BLaER1 treated with 17β-estradiol and CSF1 and Interleukin-3, amounts not matched to agents 10 nM and 100 nM (cell line): ENCODE data around the gene STPG3.

Source experiments
- H3K27ac ChIP-seq, 11 experiments: shearing (Covaris generic); formaldehyde crosslinking; 2 replicates each; pipeline ENCODE4 v1.8.1; 2022
- H3K27me3 ChIP-seq, 11 experiments: shearing (Covaris generic); formaldehyde crosslinking; 2 replicates each; pipeline ENCODE4 v1.8.1; 2022
- H3K36me3 ChIP-seq, 11 experiments: shearing (Covaris generic); formaldehyde crosslinking; 2 replicates each; pipeline ENCODE4 v1.8.1; 2022
- H3K4me1 ChIP-seq, 10 experiments: shearing (Covaris generic); formaldehyde crosslinking; 2 replicates each; pipeline ENCODE4 v1.8.1; 2022
- H3K4me2 ChIP-seq, 11 experiments: shearing (Covaris generic); formaldehyde crosslinking; 2 replicates each; pipeline ENCODE4 v1.8.1; 2022
- H3K4me3 ChIP-seq, 10 experiments: shearing (Covaris generic); formaldehyde crosslinking; 2 replicates each; pipeline ENCODE4 v1.8.1; 2022
- H3K9ac ChIP-seq, 11 experiments: shearing (Covaris generic); formaldehyde crosslinking; 2 replicates each; pipeline ENCODE4 v1.8.1; 2022
- H3K9me3 ChIP-seq, 11 experiments: shearing (Covaris generic); formaldehyde crosslinking; replicated peaks in 1 of 11; 2 replicates each; pipeline ENCODE4 v1.8.1; 2022
- H4K20me1 ChIP-seq, 11 experiments: shearing (Covaris generic); formaldehyde crosslinking; 2 replicates each; pipeline ENCODE4 v1.8.1; 2022
- Cebpa-rat ChIP-seq, 11 experiments: shearing (Covaris generic); IDR thresholded peaks; 2 replicates each; pipeline ENCODE4 v1.8.1; 2022

Gene STPG3

GRCh38 chr9:137223078-137223970 lies 27.8 kb upstream of the STPG3 start:
- Histone ChIP-seq H3K27me3 (no peaks in the 10 kb centered on the region), H3K9ac (peak overlapping the region; percentile 85 to 94 (median 91)), H3K4me2 (peak overlapping the region; percentile 99 to 100 (median 100)), H3K9me3 (no peaks in the 10 kb centered on the region), H3K4me3 (peak overlapping the region; percentile 70 to 87 (median 76)), H3K36me3 (peaks cover 0 to 12% (median 4%) of the 10 kb centered on the region in 11 experiments; a peak in 6 of 22 replicates), H3K27ac (peak overlapping the region; percentile 73 to 91 (median 87)), H3K4me1 (peaks cover 30 to 73% (median 49%) of the 10 kb centered on the region in 10 experiments), H4K20me1 (peaks cover 0 to 18% (median 4%) of the 10 kb centered on the region in 11 experiments; a peak in 6 of 22 replicates)
- TF ChIP-seq Cebpa-rat (IDR thresholded peaks at IDR 0.05) = no peak

GRCh38 chr9:137224830-137225694 lies 26.0 kb upstream of the STPG3 start, which contains the start of gene CYSRT1:
TSS of gene CYSRT1 (plus strand) at chr9:137225174. CDS start at chr9:137225622, 448 bp downstream.
- Histone ChIP-seq H3K36me3 (peaks cover 0 to 4% (median 0%) of the 10 kb centered on the region in 11 experiments; a peak in 1 of 22 replicates), H3K9ac (peak within 1 kb of the TSS; percentile 85 to 94 (median 91)), H3K4me2 (peak within 1 kb of the TSS; percentile 93 to 99 (median 97)), H3K4me1 (peaks cover 38 to 72% (median 62%) of the 10 kb centered on the region in 10 experiments), H3K27me3 (no peaks in the 10 kb centered on the region), H3K4me3 (peak within 1 kb of the TSS; percentile 67 to 87 (median 74)), H3K27ac (peak within 1 kb of the TSS; percentile 73 to 91 (median 87); a peak in 21 of 22 replicates), H4K20me1 (peaks cover 0 to 3% (median 0%) of the 10 kb centered on the region in 11 experiments; a peak in 3 of 22 replicates), H3K9me3 (no peaks in the 10 kb centered on the region)
- no peak for TF ChIP-seq Cebpa-rat (IDR thresholded peaks at IDR 0.05)

- peak overlapping the region in 1 of 11 experiments; percentile 91; a peak in 1 of 22 replicates for H3K27ac ChIP-seq
- no peaks in the 10 kb centered on the region for H3K36me3 ChIP-seq
- peak overlapping the region in 8 of 11 experiments; percentile 93 to 98 (median 96); a peak in 11 of 22 replicates for H3K4me2 ChIP-seq
- H3K4me3 ChIP-seq = no peak overlapping the region
- H4K20me1 ChIP-seq = no peaks in the 10 kb centered on the region; a peak in 1 of 22 replicates
- H3K27me3 ChIP-seq = no peaks in the 10 kb centered on the region
- no peak for TF ChIP-seq Cebpa-rat (IDR thresholded peaks at IDR 0.05)
- H3K4me1 ChIP-seq = peaks cover 41 to 75% (median 68%) of the 10 kb centered on the region in 10 experiments
- H3K9ac ChIP-seq = peak overlapping the region in 5 of 11 experiments; percentile 13 to 89 (median 44); a peak in 7 of 22 replicates
- H3K9me3 ChIP-seq = no peaks in the 10 kb centered on the region
Measured at GRCh38 chr9:137225699-137226331, 25.3 kb upstream of the STPG3 start.

GRCh38 chr9:137226338-137227053 lies 24.6 kb upstream of the STPG3 start:
- H3K27me3 ChIP-seq = no peaks in the 10 kb centered on the region
- peaks cover 39 to 78% (median 68%) of the 10 kb centered on the region in 10 experiments for H3K4me1 ChIP-seq
- peak overlapping the region in 1 of 11 experiments; percentile 9; a peak in 1 of 22 replicates for H3K27ac ChIP-seq
- no peaks in the 10 kb centered on the region; a peak in 1 of 22 replicates for H4K20me1 ChIP-seq
- peak overlapping the region in 1 of 11 experiments; percentile 35; a peak in 6 of 22 replicates for H3K4me2 ChIP-seq
- H3K9me3 ChIP-seq = no peaks in the 10 kb centered on the region
- peak overlapping the region in 5 of 11 experiments; percentile 27 to 89 (median 32); a peak in 7 of 22 replicates for H3K9ac ChIP-seq
- H3K36me3 ChIP-seq = no peaks in the 10 kb centered on the region
- no peak overlapping the region for H3K4me3 ChIP-seq
- no peak for TF ChIP-seq Cebpa-rat (IDR thresholded peaks at IDR 0.05)

GRCh38 chr9:137227054-137227852 lies 23.8 kb upstream of the STPG3 start, which contains the start of gene RNF224:
TSS of gene RNF224 (plus strand) at chr9:137227502. CDS start at chr9:137228336, 834 bp downstream.
- no peak for TF ChIP-seq Cebpa-rat (IDR thresholded peaks at IDR 0.05)
- Histone ChIP-seq H3K27ac (peak within 1 kb of the TSS in 1 of 11 experiments; percentile 9; a peak in 1 of 22 replicates), H3K4me1 (peaks cover 38 to 82% (median 74%) of the 10 kb centered on the region in 10 experiments)

GRCh38 chr9:137227853-137228505 lies 23.1 kb upstream of the STPG3 start:
- Histone ChIP-seq H4K20me1 (no peaks in the 10 kb centered on the region; a peak in 1 of 22 replicates), H3K4me2 (peak overlapping the region in 6 of 11 experiments; percentile 66 to 85 (median 76); a peak in 8 of 22 replicates), H3K9me3 (no peaks in the 10 kb centered on the region), H3K36me3 (no peaks in the 10 kb centered on the region), H3K27ac (no peak overlapping the region), H3K4me1 (peaks cover 33 to 80% (median 71%) of the 10 kb centered on the region in 10 experiments), H3K9ac (no peak overlapping the region), H3K27me3 (no peaks in the 10 kb centered on the region), H3K4me3 (no peak overlapping the region)
- TF ChIP-seq Cebpa-rat (IDR thresholded peaks at IDR 0.05) = no peak

More at GRCh38 chr9:137227054-137227852, 23.8 kb upstream of the STPG3 start, which contains the start of gene RNF224:
- Histone ChIP-seq H3K4me2 (peak within 1 kb of the TSS in 10 of 11 experiments; percentile 11 to 85 (median 66); a peak in 15 of 22 replicates), H3K9ac (peak within 1 kb of the TSS in 4 of 11 experiments; percentile 27 to 89 (median 42); a peak in 7 of 22 replicates), H4K20me1 (no peaks in the 10 kb centered on the region; a peak in 1 of 22 replicates), H3K4me3 (no peak within 1 kb of the TSS), H3K36me3 (no peaks in the 10 kb centered on the region), H3K27me3 (no peaks in the 10 kb centered on the region), H3K9me3 (no peaks in the 10 kb centered on the region)
